Measurements from ENCODE around the gene TENM3.

The TENM3 gene

DNA sequence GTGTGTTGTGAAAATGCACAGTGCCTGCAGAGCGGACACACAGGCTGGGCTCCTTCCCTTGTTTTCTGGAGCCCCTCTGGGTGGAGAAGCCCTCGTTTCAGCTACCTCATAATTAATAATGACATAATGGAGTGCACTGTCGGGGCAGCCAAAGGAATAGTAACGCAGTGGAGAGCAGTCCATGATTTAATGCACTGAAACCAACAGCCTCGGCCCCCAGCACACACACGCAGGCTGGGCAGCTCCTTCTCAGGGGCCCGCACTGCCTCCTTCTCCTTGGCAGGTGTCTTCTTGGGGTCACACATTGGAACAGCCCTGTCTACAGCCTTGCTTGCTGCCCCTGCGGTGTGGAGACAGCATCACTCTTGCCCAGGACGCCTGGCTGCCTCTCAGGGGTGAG is 584.8 kb downstream of the TENM3 start:
- DNase-seq = no peak

DNA sequence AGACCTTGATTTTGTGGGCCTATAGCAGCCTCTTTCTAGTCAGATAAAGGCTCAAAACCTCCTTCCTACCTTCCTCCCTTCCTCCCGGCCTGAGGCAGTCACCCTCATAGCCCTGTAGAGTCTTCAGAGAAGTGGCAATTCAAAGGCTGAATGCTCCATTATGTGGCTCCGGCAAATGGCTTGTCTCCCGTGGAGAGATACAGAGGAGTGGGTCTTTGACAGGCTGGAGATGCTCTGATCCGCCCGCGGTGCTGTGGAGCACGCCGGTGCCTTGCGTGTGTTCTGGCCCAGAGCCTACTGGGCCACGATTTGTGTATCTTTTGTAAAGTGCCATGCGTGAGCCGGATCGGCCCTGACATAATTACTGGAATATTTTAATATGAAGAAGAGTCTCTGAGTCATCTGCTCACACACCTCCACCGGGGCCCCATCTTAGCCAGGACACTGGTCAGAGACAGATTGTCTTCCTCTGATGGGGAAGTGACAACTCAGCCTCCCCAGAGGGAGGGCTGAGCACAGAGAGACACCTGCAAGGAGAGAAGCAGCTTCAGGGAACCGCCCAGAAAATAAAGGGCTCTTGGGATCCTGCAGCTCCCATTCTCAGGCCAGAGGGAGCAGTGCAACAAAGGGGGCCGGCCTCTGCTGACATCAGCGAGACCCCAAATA is 585.3 kb downstream of the TENM3 start:
- peak; percentile 22 for DNase-seq

DNA sequence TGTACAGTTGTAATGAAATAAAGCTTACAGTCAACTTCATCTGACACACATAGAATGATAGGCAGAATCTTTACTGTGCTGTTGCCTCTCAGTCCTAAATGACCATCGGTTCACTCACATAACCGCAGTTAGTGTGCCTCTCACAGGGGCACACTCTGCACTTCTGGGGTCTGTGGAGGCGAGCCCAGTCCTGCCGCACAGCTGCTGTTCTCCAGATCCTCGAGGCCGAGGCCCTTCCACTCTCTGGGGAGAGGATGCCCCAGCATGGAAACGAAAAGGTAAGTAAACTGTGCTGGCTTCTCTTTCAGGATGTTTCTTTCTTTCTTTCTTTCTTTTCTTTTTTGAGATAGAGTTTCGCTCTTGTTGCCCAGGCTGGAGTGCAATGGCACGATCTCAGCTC is 586.0 kb downstream of the TENM3 start:
- no peak for DNase-seq

DNA sequence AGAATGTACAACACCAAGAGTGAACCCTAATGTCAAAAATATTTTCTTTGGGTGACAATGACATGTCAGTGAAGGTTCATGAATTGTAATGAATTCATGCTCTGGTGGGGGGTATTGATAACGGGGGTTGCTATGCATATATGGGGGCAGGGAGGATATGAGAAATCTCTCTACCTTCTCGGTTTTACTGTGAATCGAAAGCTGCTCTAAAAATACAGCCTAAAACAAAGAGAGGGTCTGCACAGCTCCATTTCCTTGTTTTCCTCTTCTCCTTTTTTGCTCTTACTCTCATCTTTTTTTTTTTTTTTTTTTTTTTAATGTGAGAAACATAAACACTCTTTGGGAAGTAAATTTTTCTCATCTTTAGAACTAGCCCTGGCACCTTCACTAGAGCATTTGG is 588.2 kb downstream of the TENM3 start:
- DNase-seq = no peak

DNA sequence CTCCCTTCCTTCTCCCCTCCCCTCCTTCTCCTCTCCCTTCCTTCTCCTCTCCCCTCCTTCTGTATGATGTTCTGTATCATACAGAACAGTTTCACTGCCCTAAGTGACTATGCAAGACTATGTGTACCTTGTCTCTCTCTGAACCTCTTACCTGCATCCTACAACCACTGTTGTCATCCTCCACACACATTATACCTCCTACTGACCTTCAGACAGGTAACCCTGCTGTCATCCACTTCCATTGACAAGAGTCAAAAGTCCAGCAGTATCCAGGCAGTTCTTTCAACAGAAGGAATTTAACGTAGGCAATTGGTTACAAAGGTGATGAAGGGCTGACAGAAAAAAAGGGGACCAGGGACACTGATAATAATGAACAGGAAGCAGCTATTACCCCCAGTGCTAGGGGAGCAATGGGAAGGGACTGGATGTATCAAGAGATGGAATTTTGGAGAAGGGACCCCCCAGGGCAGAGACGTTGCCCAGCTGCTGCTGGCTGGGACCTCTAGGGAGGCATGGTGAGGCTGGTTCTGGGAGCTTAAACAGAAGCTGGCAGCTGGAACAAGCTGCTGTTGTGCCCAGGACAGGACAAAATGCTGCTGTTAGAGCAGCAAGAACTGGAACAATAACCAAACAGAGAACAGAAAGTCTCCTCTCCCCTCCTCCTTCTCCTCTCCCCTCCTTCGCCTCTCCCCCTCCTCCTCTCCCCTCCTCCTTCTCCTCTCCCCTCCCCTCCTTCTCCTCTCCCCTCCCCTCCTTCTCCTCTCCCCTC is 589.3 kb downstream of the TENM3 start:
- no peak for DNase-seq

DNA sequence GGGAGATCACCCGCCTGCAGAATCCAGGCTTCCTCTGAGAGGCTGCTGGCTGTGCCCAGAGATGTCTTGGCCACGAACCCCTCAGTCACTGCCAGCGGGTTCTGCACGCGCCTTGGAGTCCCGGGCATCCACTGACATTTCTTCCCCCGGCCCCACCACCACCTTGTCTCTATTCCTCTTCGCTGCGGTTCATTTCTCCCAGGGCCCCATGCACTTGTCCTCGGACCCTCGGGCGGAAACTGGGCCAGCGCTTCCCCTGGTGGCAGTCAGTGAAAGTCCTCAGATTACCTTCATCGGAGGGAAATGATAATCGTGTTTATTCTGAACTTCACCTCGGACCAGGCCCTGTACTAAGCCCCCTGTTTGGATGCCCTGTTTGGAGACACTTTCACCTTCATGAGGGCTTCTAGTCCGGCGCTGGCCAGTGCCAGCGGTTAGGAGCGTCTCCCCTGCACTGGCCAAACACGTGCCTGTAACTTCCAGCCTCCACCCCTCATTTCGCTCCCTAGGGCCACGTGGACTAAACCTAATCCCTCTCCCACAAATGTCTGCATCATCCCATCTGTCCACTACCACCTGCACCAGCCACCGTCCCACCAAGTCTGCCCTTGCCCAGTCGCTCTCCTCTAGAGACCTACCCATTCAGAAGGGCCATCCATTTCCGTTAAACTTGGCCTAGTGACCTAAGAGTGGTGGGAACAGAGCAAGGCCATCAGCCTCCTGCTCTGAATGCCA is 592.0 kb downstream of the TENM3 start:
- no peak for DNase-seq

DNA sequence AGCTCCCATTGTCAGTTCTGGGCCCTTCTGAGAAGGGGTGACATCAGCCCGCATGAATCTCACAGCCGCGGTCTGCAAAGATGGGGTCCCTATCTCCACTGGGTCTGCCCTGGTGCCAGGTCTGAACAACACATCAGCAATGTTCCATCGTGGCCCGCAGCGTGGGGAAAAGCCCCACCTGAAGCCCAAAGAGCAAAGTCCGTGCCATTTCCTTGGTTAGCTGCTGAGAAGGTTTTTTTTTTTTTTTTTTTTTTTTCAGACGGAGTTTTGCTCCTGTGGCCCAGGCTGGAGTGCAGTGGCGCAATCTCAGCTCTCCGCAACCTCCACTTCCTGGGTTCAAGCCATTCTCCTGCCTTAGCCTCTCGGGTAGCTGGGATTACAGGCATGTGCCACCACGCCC is 594.6 kb downstream of the TENM3 start:
- DNase-seq = no peak

DNA sequence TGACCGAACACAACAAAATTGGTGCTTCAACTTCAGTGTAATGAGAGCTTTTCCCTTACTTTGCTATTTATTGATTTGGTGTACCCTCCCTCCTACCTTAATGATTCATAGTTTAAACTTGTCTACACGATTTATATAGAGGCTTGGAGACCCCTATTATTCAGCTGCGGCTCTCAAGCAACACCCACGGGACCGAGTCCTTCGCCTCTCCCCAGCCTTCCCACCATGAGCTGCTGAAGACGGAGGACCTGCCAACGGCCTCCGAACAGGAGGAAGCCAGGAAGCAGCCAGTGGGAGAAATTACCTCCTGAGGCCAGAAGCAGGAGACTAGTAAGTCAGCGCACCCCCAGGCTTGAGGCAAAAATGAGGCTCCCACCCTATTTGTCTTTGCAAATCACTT is 595.3 kb downstream of the TENM3 start:
- DNase-seq = no peak

DNA sequence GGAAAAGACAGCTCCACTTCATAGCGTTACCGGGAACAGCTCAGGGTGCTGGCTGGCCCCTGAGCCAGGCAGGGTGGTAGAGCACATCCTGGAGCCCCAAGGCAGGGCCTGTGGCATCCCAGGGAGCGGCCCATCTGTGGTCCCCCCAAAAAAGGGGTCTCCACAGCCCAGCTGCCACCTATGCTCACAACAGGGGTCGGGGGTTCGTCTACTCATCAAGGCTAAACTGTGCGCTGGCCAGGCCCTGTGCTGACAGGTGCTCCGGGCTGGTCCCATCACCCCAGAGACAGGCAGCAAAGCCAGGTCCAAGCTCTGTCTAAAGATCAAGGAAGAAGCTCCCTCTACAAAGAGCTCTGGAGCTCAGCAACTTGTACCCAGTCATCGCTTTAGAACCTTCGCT is 596.1 kb downstream of the TENM3 start:
- no peak for DNase-seq

DNA sequence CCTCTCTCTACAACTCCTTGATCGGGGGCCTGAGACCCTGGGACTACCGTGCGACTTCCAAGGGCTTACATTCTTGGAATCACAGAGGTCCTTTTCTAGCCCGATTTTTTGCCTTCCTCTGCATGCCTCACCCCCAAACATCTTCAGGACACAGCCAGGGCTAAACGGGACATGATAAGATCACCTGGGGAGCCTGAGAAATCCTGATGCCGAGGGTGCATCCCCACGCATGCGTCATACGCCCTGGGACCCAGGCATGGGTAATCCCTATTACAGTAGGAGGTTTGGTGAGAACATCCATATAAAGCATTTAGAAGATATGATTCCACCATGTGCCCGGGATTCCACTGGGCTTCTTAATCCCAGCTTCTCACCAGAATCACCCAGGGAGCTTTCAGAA is 596.9 kb downstream of the TENM3 start:
- DNase-seq = no peak

DNA sequence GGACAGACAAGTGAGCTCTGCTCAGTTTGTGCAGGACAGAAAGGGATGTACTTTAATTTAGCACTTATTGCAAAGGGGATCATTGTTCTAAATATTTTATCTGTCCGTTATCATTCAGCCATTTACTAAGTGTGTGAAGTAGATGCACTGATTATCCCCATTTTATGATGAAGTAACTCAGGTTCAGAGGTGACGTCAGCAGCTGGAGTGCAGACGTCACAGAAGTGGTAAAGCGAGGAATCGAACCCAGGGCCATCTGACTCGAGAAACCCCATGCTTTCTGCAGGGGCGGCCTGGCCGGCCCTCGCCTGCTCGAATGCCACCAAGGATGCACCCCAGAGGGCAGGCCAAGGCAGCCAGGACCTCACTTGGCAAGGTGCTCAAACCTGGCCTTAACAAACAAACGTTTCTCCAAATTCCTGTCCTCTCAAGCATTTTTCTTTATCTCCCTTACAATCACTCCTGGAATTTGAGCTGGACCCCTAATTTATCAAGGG is 599.0 kb downstream of the TENM3 start:
- no peak for DNase-seq

DNA sequence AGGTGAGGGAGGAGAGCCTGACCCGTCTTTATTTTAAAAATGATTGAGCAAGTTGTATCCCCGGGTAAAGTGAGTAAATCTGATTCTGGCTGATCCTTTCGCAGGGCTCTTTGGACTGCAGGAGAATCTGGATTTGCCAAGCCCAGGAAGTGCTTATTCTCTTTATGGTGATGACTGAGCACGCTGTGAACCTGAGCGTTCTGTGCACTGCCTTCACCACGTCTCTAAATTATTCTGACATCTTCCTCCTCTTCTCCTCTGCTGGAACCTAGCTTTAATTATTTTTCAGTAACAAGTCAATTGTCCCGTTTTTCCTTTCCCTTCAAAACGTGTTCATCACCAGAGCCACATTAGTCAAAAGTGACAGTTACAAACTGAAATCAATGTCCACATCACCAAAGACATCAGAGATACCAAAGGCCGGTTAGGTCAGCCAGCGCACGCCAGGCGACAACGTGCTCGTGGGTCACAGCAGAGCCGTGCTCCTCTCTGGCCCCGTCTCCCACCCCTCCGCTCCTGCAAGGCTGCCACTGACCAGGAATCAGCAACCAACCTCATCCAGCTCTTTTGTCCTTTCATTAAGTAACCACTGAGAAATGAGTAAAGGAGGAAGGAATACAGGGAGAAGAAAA is 599.7 kb downstream of the TENM3 start:
- no peak for DNase-seq

DNA sequence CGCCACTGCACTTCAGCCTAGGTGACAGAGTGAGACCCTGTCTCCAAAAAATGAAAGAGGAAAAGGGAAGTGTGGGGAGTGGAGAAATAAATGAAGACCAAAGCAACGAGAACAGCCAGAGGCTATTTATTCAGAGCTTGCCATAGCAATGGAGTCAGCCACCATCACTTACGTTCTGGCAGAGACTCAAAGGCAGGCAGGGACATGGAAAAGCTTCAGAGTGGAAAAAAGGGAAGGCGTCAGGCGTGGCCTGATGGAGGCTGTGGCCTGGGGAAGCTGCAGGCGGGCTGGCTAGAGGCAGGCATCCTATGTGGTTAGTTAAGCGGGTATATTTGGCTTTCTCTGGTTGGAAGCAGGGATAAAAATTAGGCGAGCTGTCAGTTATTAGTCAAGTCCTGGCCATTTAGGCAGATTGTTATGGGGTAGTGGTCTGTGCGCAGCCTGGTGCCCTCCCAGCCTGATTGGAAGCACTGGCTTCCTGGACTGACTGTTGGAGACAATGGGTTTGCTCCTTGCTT is 600.7 kb downstream of the TENM3 start:
- no peak for DNase-seq

DNA sequence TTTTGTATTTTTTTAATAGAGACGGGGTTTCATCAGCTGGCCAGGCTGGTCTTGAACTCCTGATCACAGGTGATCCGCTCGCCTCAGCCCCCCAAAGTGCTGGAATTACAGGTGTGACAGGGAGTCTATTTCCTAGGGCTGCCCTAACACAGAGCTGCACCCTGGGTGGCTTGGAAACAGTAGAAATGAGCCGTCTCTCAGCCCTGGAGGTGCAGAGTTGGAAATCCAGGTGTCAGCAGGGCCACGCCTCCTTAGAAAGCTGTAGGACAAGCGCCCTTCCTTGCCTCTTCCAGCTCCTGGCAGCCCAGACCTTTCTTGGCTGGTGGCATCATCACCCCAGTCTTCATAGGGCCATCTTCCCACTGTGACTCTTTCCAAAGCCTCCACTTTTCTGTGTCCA is 602.4 kb downstream of the TENM3 start:
- no peak for DNase-seq

DNA sequence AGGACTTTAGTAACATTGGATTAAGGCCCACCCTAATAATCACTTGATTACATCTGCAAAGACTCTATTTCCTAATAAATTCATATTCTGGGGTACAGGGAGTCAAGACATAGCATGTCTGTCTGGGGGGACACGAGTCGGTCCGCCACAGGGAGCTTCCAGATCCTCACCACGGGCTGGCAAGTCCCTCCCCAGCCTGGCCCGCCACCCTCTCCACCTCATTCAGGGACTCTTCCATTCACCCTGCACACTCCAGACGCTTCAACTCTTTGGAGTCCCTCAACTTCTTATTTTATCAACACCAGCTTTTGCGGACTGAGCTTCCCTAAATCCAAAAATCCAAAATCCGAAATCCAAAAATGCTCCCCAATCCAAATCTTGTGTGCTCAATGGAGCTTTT is 602.8 kb downstream of the TENM3 start:
- no peak for DNase-seq

DNA sequence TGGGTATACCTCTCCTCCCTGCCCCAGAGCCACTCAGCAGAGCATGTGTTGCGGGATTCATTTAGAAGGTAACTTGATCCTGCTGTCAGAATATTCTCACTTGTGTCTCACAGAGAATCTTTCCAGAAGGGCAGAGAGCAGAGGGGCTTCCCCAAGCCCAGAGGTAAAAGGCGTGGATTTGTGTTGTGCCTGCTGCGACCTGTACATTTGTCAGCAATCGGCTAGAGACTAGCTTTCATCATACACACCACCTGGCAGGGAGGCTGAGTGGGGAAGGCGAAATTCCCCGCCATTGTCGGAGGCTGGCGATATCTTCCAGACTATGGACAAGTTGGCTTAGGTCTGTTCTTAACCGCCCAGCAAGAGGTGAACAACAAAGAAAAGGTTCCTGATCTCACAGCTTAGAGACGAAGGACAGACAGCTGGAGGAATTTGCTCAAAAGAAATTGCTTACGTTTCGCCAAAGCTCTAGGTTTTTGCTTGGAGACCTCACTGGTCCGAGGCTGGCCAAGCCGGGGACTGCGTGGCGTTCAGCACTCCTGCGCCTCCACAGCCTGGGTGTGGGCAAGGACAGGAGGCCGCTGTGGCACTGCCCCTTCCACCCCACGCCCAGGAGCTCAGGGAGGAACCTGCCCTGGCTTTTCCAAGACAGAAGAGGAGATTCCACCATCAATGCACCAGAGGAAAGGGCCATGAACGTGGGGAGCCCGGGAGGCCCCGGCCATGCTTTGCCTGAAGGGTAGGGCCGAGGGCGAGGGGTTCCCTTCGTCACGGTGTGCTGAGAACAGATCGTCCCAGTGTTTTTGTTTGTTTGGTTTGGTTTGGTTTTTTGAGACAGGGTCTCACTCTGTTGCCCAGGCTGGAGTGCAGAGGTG is 604.6 kb downstream of the TENM3 start:
- DNase-seq = no peak

DNA sequence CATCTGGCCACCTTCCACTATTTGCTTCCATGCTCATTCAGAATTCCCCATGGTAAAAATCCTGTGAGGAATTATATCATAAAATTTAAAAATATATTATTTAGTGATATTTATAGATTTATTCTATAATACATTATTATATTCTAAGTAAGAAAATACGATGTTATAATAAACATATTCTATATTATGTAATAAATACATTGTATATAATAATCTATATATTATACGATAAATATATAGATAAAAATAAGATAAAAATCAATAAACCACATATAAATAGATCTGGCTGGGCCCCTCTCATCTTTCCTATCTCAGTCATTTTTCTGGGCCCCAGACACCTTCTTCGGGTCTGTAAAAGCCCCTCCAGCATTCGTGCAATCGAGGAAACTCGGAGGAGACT is 605.5 kb downstream of the TENM3 start:
- no peak for DNase-seq
